GM18507 (cell line): ENCODE data around the gene RPGRIP1L.

Experiments
- DNase-seq: peaks from one replicate; pipeline ENCODE4 v3.0.0; 2011; ENCODE audit warnings: low read depth; ENCODE audit not compliant: insufficient read length; ENCODE audit errors: extremely low spot score
- FAIRE-seq: peaks from 2 replicates; lab custom pipeline; 2011; peaks lifted over from hg19 to GRCh38; lab: Jason Lieb, UNC

The RPGRIP1L gene

DNA sequence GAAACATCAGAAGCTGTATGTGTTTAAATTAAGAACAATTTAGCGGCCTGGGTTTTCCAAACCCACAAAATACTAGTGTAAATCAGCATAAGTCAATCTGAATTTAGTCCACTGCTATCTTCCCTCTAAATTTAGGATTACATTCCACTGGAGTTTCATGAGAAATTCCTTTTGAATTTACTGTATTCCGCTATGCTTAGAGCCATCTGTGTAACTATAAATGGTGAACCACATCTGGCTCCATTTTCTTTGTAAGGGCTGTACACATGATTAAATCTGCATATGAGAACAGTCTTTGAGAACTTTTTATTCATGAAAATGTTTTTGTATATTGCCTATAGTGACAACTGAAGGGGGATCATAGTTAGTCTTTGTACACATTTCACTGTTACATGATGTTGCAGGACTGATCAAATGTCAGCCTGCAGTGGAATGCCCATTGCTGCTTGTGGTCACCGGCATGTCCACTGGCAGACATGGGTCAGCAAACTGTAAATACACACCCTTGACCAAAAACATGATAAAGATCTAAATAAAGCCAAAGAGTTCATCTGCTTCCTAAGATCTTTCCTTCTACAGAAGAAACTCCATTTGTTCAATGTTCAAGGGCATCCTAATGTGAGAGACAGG, 36.8 kb downstream of the RPGRIP1L start:
- FAIRE-seq (no peak), DNase-seq (no peak)

DNA sequence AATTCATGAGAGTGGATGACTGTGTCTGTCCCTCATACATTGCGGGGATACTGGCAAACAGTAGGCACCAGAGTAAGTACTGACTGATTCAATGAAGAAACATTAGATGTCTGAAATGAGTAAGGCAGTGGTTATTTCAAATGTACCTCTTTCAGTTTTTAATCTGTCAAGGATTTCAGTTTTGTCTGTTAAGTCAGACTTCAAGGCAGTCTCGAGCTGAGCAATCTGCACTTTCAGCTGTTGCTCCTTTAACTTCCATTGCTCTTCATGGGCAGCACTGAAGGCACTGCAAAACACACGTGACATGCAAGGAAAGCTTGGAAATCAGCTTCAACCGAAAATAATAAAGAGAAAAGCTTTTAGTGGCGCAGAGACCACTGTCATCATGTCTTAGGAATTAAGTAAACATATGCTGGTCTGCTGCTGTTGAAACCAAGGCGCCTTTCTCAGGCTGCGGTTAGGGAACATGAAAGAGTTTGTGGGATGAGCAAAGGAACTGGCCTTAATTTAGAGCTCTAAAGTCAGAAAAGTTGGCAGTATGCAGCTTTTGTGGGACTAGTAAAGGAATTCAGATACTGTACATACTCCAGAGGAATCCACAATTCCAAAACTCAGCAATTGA, 38.8 kb downstream of the RPGRIP1L start:
- FAIRE-seq (no peak), DNase-seq (no peak)

DNA sequence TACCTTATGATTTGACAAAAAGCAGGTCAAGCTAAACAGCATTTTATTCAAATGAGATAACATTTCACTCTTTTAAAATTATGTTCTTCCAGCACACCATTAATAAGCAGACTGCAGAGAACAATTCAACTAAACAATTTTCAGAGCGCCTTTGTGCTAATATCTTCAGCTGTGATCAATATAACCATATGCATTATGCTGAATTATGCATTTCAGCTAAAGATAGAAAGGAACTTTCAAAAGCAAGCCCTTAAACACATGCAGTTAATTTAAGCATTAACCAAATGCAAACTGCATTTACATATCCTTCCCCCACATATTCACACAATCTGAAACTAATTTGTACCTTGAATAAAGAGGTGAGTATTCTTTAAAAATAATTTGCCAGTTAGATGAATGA, 41.6 kb downstream of the RPGRIP1L start:
- FAIRE-seq = no peak
- DNase-seq = no peak

DNA sequence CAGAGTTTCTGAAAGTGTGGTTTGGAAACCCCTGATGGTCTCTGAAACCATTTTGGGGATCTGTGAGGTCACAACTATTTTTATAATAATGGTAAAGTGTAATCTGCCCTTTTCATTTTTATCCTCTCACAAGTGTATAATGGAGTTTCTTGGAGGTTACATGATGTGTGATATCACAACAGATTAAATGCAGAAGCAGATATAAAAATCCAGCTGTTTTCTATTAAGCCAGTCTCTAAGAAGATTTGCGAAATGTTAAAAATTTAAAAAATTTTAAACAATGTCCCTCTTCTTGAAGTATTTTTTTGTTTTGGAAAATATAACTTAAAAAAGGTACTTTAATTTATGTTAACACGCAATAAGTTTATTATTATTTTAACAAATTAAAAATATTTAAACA, 48.7 kb downstream of the RPGRIP1L start:
- FAIRE-seq = no peak

DNA sequence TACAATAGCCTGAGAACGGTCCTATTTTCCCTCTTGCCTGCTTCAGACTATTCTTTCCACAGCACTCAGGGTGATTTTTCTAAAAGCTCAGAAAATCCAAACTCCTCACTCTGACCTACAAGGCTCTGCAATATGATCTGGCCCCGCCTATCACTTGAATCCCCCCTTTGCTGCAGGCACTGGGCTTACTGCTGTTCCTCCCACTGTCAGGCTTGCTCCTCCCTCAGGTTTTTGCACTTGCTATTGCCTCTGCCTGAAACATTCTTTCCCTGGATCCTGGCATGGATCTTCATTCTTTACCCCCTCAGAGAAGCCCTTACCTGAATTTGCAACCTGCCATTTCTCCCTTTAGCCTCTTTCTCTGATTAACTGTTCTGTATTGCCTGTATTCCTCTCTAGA, 52.3 kb downstream of the RPGRIP1L start:
- no peak for DNase-seq
- FAIRE-seq = no peak

More for the DNA sequence above, 48.7 kb downstream of the RPGRIP1L start:
- no peak for DNase-seq

DNA sequence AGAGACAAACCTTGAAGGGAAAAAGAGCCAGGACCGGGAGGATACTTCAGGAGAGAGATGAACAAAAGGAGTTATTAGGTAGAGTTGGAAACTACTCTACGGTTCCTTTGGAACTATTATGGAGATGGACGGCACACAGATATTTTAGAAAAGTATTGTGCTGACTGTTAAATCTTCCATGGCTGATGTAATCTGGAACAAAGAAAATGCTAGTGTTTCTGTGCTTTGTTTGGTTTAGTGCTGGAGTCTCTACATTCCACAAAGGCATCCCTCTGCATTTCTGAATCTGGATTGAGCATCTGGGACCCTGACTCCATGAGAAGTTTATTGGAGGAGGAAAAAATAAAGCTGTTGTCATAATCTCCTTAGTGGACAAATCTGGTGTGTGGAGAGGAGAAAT, 57.2 kb downstream of the RPGRIP1L start:
- DNase-seq (no peak), FAIRE-seq (no peak)

DNA sequence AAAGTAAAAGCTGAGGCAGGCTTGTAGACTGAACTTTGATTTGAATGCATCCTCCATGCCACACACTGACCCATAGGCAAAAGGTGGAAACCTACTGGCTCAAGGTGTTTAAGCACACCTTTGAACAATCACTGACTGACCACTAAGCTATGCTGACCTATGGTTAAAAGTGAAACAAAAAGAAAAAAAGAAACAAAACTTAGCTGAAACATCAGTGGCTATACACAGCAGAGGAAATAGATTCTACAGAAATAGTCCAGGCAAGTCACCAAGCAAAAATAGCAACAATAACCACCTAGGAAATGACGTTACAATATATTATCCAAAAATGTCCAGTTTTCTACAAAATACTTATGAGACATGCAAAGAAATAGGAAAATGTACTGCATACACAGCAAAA, 60.2 kb downstream of the RPGRIP1L start:
- no peak for FAIRE-seq
- DNase-seq = no peak

DNA sequence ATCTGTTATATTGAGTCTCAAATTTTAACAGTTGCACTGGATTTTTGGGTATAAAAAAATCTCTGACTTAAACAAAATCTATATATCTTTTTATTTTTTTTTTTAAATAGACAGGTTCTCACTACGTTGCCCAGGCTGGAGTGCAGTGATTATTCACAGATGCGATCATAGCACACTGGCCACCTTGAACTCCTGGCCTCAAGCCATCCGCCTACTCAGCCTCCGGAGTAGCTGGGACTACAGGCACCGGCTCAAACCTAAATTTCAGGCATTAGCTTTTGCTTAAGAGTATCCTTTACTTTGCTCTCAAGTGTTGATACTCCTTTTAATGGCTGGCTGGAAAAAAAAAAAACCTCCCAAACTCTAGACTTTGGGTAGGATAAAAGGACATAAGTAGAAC, 61.6 kb downstream of the RPGRIP1L start:
- no peak for FAIRE-seq

DNA sequence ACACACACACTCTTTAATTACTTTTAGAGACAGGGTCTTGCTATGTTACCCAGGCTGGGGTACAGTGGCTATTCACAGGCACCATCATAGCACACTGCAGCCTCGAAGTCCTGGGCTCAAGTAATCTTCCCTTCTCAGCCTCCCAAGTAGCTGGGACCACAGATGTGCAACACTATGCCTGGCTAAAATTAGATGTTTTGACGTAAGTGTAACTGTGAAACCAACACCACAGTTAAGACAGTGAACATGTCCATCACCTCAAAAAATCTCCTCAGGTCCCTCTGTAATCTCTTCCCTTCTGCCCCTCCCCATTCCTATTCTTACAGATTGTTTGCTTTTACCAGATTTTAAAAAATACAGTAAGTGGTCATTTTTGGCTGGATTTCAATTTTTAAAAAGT, 66.7 kb downstream of the RPGRIP1L start:
- FAIRE-seq = peak; percentile 31
- no peak for DNase-seq

More for the DNA sequence above, 61.6 kb downstream of the RPGRIP1L start:
- DNase-seq = no peak

DNA sequence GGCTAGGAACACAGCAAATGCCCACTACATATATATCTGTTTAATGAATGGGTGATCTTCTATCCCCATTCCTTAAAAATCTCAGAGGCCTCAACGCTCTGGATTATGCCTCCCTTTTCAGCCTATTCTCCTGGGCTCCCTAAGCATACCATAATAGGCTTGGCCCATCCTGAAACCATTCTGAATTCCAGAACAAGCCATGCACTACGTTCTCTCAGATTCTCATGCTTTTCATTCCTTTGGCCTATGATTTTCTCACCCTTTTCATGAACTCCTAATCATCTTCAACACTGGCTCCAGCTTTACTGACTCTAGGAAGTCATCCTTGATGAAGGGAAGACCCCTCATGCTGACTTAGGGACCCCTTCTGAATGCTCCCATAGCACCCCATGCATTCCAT, 71.1 kb downstream of the RPGRIP1L start:
- FAIRE-seq = no peak

DNA sequence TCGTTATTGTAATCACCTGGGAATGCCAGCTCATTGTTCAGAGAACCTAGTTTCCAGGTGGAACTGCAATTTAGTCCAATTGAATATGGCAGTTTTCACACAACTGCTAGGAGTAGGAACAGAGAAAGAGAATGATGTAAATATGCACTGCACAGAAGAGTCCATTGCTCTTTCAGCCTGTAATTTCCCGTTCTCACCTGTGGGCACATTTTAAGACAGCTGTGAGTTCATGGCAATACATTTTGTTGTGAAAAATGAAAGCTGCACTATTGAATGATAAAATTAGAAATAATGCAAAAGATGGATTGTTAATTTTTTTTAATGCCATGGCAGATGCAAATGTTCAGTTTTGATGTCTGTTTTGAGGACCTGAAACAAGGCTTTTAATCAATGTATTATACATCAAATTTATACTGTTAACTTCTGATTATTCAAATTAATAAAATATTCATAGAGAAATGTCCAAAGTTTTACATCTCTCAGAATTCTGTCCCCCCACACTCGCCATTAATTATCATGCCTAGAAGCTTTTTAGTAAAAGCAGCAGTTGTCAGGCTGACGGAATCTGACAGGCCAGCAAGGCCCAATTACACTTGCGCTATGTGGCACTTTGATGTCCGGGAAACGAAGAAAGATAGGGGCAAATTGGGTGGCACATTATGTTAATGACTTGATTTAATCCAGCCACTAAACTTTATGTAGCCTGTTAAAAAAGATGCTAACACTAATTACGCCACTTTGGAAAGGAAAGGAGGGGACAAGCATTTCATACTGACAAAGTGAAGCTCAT, 72.2 kb downstream of the RPGRIP1L start:
- DNase-seq (no peak), FAIRE-seq (no peak)

More for the DNA sequence above, 71.1 kb downstream of the RPGRIP1L start:
- no peak for DNase-seq

DNA sequence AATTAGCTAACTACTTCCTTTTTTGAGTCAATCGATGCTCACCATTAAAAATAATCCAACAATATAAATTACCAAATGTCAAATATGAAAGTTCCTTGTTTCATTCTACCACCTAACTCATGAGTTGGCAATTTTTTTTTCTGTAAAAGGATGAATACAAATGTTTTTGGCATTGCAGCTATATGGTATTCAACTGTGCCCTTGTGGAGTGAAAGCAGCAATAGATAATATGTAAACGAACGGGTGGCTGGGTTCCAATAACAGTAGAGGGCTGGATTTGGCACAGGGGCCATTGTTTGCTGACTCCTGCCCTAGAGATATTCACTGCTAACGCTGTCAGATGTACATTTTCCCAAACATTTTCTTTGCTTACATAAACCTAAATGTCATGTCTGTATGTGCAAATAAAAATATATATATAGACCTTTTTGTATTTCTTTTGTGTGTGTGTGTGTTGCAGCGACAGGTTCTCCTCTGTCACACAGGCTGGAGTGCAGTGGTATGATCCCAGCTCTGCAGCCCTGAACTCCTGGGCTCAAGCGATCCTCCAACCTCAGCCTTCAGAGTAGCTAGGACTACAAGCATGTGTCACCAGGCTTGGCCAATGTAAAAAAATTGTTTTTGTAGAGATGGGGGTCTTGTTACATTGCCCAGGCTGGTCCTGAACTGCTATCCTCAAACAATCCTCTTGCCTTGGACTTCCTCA, 73.9 kb downstream of the RPGRIP1L start:
- no peak for DNase-seq
- FAIRE-seq = no peak

DNA sequence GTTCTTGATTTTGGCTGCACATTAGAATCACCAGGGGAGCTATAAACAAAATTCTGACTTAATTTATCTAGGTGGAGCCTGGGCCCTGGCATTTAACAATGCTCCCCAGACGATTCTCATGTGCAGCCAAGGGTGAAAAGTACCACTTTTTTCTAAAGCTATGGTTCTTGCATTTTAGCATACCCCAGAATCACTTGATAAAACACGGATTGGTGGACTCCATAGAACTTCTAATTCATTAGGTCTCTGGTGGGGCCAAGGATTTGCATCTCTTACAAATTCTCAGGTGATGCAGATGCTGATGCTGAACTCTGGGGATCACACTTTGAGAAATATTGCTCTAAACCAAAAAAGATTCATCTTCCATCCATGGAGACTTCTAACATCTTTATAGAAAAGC, 74.5 kb downstream of the RPGRIP1L start:
- no peak for DNase-seq

DNA sequence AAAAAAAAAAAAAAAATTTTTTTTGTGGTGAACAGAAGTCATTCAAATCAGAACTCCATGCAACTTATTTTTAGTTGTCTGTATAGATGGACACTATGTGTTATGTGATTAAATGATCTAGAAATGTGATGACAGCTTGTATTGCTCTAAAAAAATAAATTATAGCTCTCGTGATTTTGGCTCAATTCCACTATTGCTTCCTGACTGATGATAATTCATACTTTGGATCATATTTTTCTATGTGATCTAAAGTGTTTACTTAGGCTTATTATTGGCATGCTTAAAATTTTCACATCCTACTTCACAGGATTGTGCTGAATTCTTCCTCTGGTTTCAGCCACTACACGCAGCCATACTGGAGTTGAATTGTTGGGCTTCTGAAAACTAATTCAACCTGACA, 76.8 kb downstream of the RPGRIP1L start:
- FAIRE-seq (no peak), DNase-seq (no peak)

More for the DNA sequence above, 74.5 kb downstream of the RPGRIP1L start:
- peak; percentile 15 for FAIRE-seq

DNA sequence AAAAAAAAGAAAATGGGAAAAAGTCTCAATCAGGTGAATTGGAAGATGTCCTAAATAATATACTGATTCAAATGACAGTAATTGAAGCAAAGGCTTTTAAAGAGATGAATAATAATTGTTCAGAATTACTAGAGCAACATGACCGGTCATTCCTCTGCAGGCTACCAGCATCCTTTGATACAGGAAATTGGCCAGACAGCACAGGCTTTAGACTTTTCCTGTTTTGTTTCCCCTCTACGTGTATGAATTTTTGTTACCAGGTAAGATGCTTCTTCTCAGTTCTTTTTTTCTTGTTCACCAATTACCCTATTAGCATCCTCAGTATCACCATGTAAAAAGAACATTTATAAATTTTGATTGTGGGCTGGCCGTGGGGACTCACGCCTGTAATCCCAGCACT, 77.5 kb downstream of the RPGRIP1L start:
- DNase-seq (no peak), FAIRE-seq (no peak)

DNA sequence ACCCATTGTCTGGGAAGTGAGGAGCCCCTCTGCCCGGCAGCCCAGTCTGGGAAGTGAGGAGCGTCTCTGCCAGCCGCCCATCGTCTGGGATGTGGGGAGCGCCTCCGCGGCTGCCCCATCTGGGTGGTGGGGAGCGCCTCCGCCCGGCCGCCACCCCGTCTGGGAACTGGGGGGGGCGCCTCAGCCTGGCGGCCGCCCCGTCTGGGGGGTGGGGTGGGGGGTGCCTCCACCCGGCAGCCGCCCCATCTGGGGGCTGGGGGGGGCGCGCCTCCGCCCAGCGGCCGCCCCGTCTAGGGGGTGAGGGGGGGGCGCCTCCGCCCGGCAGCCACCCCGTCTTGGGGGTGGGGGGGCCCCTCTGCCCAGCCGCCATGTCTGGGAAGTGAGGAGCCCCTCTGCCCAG, 78.4 kb downstream of the RPGRIP1L start:
- FAIRE-seq (no peak), DNase-seq (no peak)

DNA sequence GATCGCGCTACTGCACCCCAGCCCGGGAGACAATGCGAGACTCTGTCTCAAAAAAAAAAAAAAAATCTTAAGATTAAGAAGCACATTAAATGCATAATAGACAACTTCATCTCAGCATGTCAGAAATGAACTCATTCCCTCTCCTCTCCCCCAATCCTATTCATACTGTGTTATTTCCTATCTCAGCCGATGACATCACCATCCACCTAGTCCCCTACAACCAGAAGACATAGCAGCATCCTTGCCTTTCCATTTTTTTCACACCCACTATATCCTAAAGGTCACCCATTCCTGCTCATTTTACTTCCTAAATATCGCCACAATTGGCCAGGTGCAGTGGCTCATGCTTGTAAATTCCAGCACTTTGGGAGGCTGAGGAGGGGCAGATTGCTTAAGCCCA, 81.3 kb downstream of the RPGRIP1L start:
- no peak for FAIRE-seq

DNA sequence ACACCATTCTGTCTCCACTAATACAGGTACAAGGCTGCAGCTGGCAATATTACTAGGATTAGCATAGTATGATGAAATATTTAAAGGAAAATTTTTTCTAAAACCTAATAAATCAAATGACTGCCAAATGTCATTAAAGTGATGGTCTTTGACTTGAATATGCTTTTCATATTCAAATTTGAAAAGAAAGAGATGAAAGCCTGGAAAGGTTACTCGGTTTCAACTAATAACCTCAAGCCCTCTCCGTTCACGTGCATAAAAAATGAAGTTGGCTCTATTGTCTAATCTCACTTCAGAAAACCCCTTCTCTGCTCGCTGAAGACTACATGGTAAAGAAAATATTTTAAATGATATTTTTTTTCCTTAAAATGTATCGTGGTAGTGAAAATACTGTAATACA, 83.2 kb downstream of the RPGRIP1L start:
- no peak for DNase-seq
- FAIRE-seq = no peak

More for the DNA sequence above, 81.3 kb downstream of the RPGRIP1L start:
- DNase-seq = no peak

DNA sequence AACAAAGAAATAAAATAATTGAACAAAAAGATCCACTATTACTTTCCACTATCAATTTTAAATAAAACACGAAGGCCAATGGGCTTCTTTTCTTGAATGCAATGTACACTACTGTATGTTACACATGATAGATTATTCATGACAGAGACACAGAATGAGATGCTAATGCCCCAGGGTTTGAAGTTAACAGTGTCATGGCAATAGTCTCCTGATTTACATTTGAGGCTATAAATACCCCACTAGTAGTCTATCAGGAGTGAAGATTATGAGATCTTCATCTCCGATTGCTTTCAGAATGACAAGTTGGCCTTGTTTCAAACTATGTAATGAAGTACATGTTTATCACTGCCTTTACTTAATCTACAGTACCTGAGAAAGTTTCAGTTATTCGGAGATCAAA, 84.4 kb downstream of the RPGRIP1L start:
- DNase-seq (no peak), FAIRE-seq (no peak)

DNA sequence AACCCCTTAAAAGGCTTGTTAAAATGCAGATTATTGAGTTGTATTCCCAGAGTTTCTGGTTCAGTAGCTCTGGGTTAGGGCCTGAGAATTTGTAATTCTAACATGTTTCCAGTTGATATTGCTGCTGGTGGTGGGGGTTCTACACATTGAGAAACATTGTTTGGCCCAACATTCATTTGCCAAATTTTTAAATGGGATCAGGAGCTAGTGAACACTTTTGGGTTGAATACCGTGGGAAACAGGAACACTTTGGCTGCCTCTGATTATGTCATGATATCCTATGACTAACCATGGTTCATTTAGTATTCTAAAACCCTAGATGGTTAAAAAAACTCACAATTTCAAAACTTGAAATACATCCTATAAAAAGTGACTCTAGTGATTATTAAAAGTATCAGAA, 89.3 kb downstream of the RPGRIP1L start:
- no peak for FAIRE-seq

More for the DNA sequence above, 89.3 kb downstream of the RPGRIP1L start:
- DNase-seq = no peak
